ENCODE measurements around the gene CCDC148. TPM values are rescaled to one million over a fixed set of nuclear protein-coding genes. Genes with fewer than 3 reads are reported as not detected.

CCDC148 gene
- total RNA-seq, 1 experiment from 2014 or later = 2.1 TPM

GRCh38 chr2:158191076-158191895 lies 265.3 kb downstream of the CCDC148 start:
- Mint-ChIP-seq H3K27me3 (ENCODE audit: low read depth) (no peaks in the 10 kb centered on the region), H3K4me1 (peaks cover 21% of the 10 kb centered on the region), H3K9me3 (no peaks in the 10 kb centered on the region), H3K4me3 (no peak overlapping the region), H3K27ac (peak overlapping the region; percentile 68), H3K36me3 (no peaks in the 10 kb centered on the region)
- TF ChIP-seq IRF2 (CRISPR knock-in tag; IDR thresholded peaks at IDR 0.05; ENCODE audit: borderline replicate concordance, low read depth) (no peak), IRF1 (CRISPR knock-in tag; IDR thresholded peaks at IDR 0.05) (no peak)
- TF ChIP-seq, protein P1, sequence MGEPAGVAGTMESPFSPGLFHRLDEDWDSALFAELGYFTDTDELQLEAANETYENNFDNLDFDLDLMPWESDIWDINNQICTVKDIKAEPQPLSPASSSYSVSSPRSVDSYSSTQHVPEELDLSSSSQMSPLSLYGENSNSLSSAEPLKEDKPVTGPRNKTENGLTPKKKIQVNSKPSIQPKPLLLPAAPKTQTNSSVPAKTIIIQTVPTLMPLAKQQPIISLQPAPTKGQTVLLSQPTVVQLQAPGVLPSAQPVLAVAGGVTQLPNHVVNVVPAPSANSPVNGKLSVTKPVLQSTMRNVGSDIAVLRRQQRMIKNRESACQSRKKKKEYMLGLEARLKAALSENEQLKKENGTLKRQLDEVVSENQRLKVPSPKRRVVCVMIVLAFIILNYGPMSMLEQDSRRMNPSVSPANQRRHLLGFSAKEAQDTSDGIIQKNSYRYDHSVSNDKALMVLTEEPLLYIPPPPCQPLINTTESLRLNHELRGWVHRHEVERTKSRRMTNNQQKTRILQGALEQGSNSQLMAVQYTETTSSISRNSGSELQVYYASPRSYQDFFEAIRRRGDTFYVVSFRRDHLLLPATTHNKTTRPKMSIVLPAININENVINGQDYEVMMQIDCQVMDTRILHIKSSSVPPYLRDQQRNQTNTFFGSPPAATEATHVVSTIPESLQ (CRISPR knock-in tag; IDR thresholded peaks at IDR 0.05) = no peak
- CTCF ChIA-PET = interaction anchor here (0.8 to 1.3 kb wide), 2 partner anchors 11 to 298 kb away, joined by 3 read pairs; no protein-coding TSS in a partner anchor
- no peak; the same call in 1 of the 2 replicates for ATAC-seq
- no peak for DNase-seq (ENCODE audit: low spot score)
- POLR2A ChIA-PET = interaction anchor here (1.0 kb wide), 1 partner anchor 12 kb away, joined by 3 read pairs; no protein-coding TSS in a partner anchor

DNA sequence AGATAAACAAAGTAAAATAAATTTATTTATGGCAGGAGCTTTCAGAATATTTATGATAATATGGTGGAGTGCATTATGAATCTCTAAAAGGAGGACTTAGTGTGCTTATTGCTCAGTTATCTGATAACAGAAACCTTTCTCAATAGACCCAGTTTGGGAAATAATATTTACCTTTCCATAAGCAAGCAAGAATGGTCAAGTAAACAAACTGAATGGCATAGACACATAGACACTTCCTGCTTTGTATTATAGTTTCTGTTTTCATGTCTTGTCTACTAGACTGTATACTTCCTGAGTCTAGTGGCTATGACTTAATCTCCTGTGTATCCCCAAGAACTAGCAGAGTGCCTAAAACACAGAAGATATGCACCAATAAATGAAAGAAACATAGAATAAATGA lies 267.0 kb downstream of the CCDC148 start:
- no peak overlapping the region for H3K4me3 Mint-ChIP-seq
- ATAC-seq (no peak), DNase-seq (ENCODE audit: low spot score) (no peak)
- no peak for TF ChIP-seq ZBTB43 (CRISPR knock-in tag; IDR thresholded peaks at IDR 0.05)
- TF ChIP-seq MYBL2 (CRISPR knock-in tag; IDR thresholded peaks at IDR 0.05) = no peak
- peak; percentile 81; the same call in 1 of the 2 replicates for TF ChIP-seq GABPB1 (CRISPR knock-in tag; IDR thresholded peaks at IDR 0.05)
- ChIA-PET POLR2A (no interaction called here), CTCF (interaction anchor here (1.1 kb wide), 1 partner anchor 10 kb away, joined by 3 read pairs; no protein-coding TSS in a partner anchor)
- H3K9me3 Mint-ChIP-seq = no peaks in the 10 kb centered on the region
- H3K4me1 Mint-ChIP-seq = peaks cover 21% of the 10 kb centered on the region
- H3K36me3 Mint-ChIP-seq = no peaks in the 10 kb centered on the region
- no peaks in the 10 kb centered on the region for H3K27me3 Mint-ChIP-seq (ENCODE audit: low read depth)
- H3K27ac Mint-ChIP-seq = no peak overlapping the region

DNA sequence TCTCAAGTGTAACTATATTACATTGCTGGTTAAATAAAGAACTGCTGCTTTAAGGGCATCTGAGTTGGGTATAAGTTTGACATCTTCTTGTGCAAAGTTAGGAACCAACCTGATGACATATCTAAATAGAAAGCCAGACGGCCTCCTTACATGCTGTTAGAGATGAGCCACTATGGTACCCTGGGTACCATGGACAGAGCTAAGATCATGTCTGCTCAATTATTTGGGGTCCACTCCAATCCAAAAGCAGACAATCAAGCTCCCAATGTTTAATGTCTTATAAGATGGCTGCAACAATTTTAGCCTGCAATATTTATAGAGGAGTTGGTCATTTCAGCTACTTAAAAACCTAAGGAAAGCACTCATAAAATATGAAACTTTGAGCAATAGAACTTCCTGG lies 268.6 kb downstream of the CCDC148 start:
- ATAC-seq (no peak), DNase-seq (ENCODE audit: low spot score) (no peak)
- POLR2A ChIA-PET = no interaction called here
- Mint-ChIP-seq H3K9me3 (no peaks in the 10 kb centered on the region), H3K36me3 (no peaks in the 10 kb centered on the region), H3K4me3 (no peak overlapping the region), H3K27me3 (ENCODE audit: low read depth) (no peaks in the 10 kb centered on the region), H3K27ac (no peak overlapping the region), H3K4me1 (peaks cover 30% of the 10 kb centered on the region)
- CTCF ChIA-PET = interaction anchor here (1.0 kb wide), 1 partner anchor 8 kb away, joined by 3 read pairs; no protein-coding TSS in a partner anchor
- TF ChIP-seq SOX15 (CRISPR knock-in tag; IDR thresholded peaks at IDR 0.05) (no peak), MXD4 (CRISPR knock-in tag; IDR thresholded peaks at IDR 0.05; ENCODE audit: borderline replicate concordance) (no peak), ZNF138 (CRISPR knock-in tag; conservative IDR thresholded peaks at IDR 0.05) (no peak), FOXP1 (CRISPR knock-in tag; IDR thresholded peaks at IDR 0.05; ENCODE audit: borderline replicate concordance) (no peak), FOXP4 (CRISPR knock-in tag; IDR thresholded peaks at IDR 0.05) (no peak), ZBTB21 (CRISPR knock-in tag; IDR thresholded peaks at IDR 0.05; ENCODE audit: borderline replicate concordance) (no peak), EMX1 (CRISPR knock-in tag; IDR thresholded peaks at IDR 0.05) (no peak)
- TF ChIP-seq, protein P1 (CRISPR knock-in tag; IDR thresholded peaks at IDR 0.05) = no peak
